Cardiac muscle cell (in vitro differentiated cells and primary cell): Measurements from ENCODE around the gene UBQLN1. TPM values are rescaled to one million over a fixed set of nuclear protein-coding genes. Genes with fewer than 3 reads are reported as not detected.

Source experiments
- DNase-seq, 2 donors: peaks; one replicate each; pipeline versions ENCODE4 v3.0.0 to v3.0.0-alpha.2; 2010 to 2017; ENCODE audit warnings: low read depth in 1 of 2, low spot score in 1 of 2
- H3K27ac ChIP-seq: fragments of 200-600 bp; sonication (generic); 2 replicates; pipeline ENCODE4 v1.5.1; 2016
- H3K27me3 ChIP-seq: fragments of 200-600 bp; sonication (generic); 2 replicates; pipeline ENCODE4 v1.6.0; 2016; ENCODE audit warnings: control low read depth
- H3K36me3 ChIP-seq: fragments of 200-600 bp; sonication (generic); 2 replicates; pipeline ENCODE4 v1.5.1; 2016; ENCODE audit warnings: control low read depth
- H3K4me1 ChIP-seq: fragments of 200-600 bp; sonication (generic); 2 replicates; pipeline ENCODE4 v1.8.1; 2017; ENCODE audit warnings: low read depth, mild to moderate bottlenecking, mixed run types
- H3K4me3 ChIP-seq: fragments of 200-600 bp; sonication (generic); 2 replicates; pipeline ENCODE4 v1.5.1; 2016; ENCODE audit warnings: mild to moderate bottlenecking
- H3K9me3 ChIP-seq: fragments of 200-600 bp; sonication (generic); 2 replicates; pipeline ENCODE4 v1.5.1; 2017; ENCODE audit warnings: low read depth, mild to moderate bottlenecking, control low read depth
- CTCF ChIP-seq: IDR thresholded peaks from 2 replicates; pipeline ENCODE4 v1.5.1; 2012; ENCODE audit warnings: low read depth, mild to moderate bottlenecking, low read length
- polyA plus RNA-seq: library from polyadenylated mRNA; unstranded; fragments of >200 nt; fragmentation: Nextera tagmentation; extraction: Ambion mirVana; gene quantifications from 2 replicates; pipeline ENCODE4 v1.2.1, GENCODE V29; 2016
- total RNA-seq: library from RNA; depleted of rRNA; stranded (reverse); fragments of >200 nt; gene quantifications from 2 replicates; pipeline ENCODE4 v1.2.3, GENCODE V29; 2016

Gene UBQLN1
- total and polyA plus RNA-seq, 2 experiments from 2014 or later = 38.0 to 102 TPM

- no peaks in the 10 kb centered on the region for H3K4me1 ChIP-seq
- no peak overlapping the region for H3K4me3 ChIP-seq
- no peaks in the 10 kb centered on the region for H3K36me3 ChIP-seq
- TF ChIP-seq CTCF = no peak
- H3K27me3 ChIP-seq = no peaks in the 10 kb centered on the region
- H3K9me3 ChIP-seq = no peaks in the 10 kb centered on the region
- DNase-seq = no peak
- no peak overlapping the region for H3K27ac ChIP-seq
Measured at GRCh38 chr9:83625178-83625577, 82.6 kb downstream of the UBQLN1 start.

- no peak for TF ChIP-seq CTCF
- peak in 1 of 2 donors; percentile 13 for DNase-seq
- H3K27ac ChIP-seq = peak overlapping the region; percentile 49
- H3K36me3 ChIP-seq = no peaks in the 10 kb centered on the region
- peak overlapping the region; percentile 79 for H3K4me3 ChIP-seq
- H3K27me3 ChIP-seq = no peaks in the 10 kb centered on the region
- no peaks in the 10 kb centered on the region for H3K9me3 ChIP-seq
- H3K4me1 ChIP-seq = no peaks in the 10 kb centered on the region
Measured at GRCh38 chr9:83623679-83624076, 84.1 kb downstream of the UBQLN1 start.

- Histone ChIP-seq H3K27me3 (no peaks in the 10 kb centered on the region), H3K9me3 (no peaks in the 10 kb centered on the region), H3K36me3 (no peaks in the 10 kb centered on the region), H3K27ac (peak within 1 kb of the TSS; percentile 49), H3K4me1 (no peaks in the 10 kb centered on the region), H3K4me3 (peak within 1 kb of the TSS; percentile 79)
- no peak for TF ChIP-seq CTCF
- DNase-seq = peak; percentile 59 to 72
Measured at GRCh38 chr9:83622939-83623678, 84.6 kb downstream of the UBQLN1 start, which contains the start of gene IDNK. TSS of gene IDNK (plus strand) at chr9:83623143. CDS start at chr9:83623172, 29 bp downstream.

- H3K9me3 ChIP-seq = no peaks in the 10 kb centered on the region
- H3K27me3 ChIP-seq = no peaks in the 10 kb centered on the region
- H3K27ac ChIP-seq = no peak overlapping the region
- H3K4me3 ChIP-seq = peak overlapping the region; percentile 79
- no peaks in the 10 kb centered on the region for H3K36me3 ChIP-seq
- no peaks in the 10 kb centered on the region for H3K4me1 ChIP-seq
- no peak for DNase-seq
- no peak for TF ChIP-seq CTCF
Measured at GRCh38 chr9:83622433-83622938, 85.3 kb downstream of the UBQLN1 start.

GRCh38 chr9:83620841-83621636 lies 86.7 kb downstream of the UBQLN1 start:
- Histone ChIP-seq H3K36me3 (no peaks in the 10 kb centered on the region), H3K9me3 (no peaks in the 10 kb centered on the region), H3K4me3 (no peak overlapping the region), H3K4me1 (no peaks in the 10 kb centered on the region), H3K27me3 (no peaks in the 10 kb centered on the region), H3K27ac (no peak overlapping the region)
- DNase-seq = peak; percentile 63 to 66
- TF ChIP-seq CTCF = peak; percentile 79
